Measurements from ENCODE around the gene CORO7.

The CORO7 gene

DNA sequence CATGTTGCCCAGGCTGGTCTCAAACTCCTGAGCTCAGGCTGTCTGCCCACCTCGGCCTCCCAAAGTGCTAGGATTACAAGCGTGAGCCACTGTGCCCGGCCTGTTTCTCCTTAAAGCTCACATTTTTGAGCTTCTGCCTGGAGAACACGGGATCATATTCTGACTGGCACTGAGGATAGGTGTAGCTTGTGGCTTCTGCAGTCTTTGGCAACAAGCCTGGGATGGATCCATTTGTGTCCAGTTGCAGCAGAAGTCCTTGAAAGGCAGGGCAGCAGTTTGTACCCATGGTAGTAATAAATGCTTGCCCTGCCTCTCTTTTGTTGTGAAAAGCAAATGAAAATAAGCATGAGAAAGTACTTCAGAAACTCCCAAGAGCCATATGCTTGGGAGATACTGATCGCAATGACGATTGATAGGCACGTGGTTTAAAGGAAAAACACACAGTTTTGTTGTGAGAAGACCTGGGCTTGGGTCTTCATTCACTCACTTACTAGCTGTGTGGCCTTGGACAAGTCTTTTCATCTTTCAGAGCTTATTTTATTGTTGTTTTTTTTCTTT lies 3.1 kb upstream of the CORO7 start:
- no peak overlapping the region for H3K9ac ChIP-seq (ENCODE audit: low read depth, low read length)
- no peak overlapping the region for H2AFZ ChIP-seq (ENCODE audit: low read depth, low read length)
- 0 out of 2 replicates have a peak, but pooled peaks cover 2% of the 10 kb centered on the region for H3K36me3 ChIP-seq (ENCODE audit: insufficient read depth, low read length)
- no peak overlapping the region for H3K4me2 ChIP-seq (ENCODE audit: insufficient read depth, low read length)
- no peak overlapping the region for H3K4me3 ChIP-seq (ENCODE audit: low read depth in 1 of 2, low read length in 2 of 2)
- DNase-seq (no peak), ATAC-seq (ENCODE audit: insufficient read depth, low read depth) (no peak)
- H3K27ac ChIP-seq (ENCODE audit: low read length), result no peak overlapping the region
- H3K4me1 ChIP-seq (ENCODE audit: insufficient read depth, low read length), result peaks cover 27% of the 10 kb centered on the region
- no peaks in the 10 kb centered on the region for H3K9me3 ChIP-seq (ENCODE audit: insufficient read depth, low read length, severe bottlenecking)
- H3K79me2 ChIP-seq (ENCODE audit: insufficient read depth, low read length), result peaks cover 21% of the 10 kb centered on the region
- TF ChIP-seq, protein P1, sequence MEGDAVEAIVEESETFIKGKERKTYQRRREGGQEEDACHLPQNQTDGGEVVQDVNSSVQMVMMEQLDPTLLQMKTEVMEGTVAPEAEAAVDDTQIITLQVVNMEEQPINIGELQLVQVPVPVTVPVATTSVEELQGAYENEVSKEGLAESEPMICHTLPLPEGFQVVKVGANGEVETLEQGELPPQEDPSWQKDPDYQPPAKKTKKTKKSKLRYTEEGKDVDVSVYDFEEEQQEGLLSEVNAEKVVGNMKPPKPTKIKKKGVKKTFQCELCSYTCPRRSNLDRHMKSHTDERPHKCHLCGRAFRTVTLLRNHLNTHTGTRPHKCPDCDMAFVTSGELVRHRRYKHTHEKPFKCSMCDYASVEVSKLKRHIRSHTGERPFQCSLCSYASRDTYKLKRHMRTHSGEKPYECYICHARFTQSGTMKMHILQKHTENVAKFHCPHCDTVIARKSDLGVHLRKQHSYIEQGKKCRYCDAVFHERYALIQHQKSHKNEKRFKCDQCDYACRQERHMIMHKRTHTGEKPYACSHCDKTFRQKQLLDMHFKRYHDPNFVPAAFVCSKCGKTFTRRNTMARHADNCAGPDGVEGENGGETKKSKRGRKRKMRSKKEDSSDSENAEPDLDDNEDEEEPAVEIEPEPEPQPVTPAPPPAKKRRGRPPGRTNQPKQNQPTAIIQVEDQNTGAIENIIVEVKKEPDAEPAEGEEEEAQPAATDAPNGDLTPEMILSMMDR (IDR thresholded peaks at IDR 0.05; ENCODE audit: borderline replicate concordance, extremely low read depth, low read length, poor library complexity, severe bottlenecking), result no peak
- TF ChIP-seq EZH2 (IDR thresholded peaks at IDR 0.05; ENCODE audit: borderline replicate concordance, low read depth, low read length, severe bottlenecking), result no peak
- H4K20me1 ChIP-seq (ENCODE audit: insufficient read depth, low read length), result peaks cover 13% of the 10 kb centered on the region
- H3K27me3 ChIP-seq (ENCODE audit: insufficient read depth, low read length, poor library complexity), result no peaks in the 10 kb centered on the region

DNA sequence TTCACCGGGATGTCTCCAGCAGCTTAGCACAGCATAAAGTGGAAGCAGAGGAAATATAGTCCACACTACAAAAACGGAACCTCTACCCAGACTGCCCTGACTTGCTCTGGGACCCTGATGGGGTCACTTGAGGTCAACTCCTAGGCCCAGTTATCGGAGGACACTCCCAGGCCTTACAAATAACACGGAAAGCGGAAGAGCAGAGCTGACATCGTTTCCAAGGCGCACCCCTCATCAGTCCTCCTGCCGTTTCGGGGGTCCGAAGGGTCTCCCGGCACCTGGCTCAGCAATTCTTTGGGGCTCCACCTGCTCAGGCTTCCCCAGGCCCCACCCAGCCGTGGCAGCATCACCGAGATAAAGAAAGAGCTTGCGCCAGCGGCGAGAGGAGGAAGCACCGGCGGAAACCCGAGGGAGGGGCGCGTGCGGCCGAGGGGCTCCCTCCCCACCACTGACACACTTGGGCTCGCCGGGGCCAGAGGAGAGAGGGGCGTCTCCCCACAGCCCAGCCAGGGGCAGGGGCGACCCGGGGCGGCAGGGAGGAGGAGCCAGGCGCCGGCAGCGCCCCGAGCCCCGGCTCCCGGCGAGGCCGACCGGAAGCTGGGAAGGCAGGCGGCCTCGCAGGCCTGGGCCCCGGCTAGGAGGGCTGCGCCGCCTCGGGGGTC lies 727 bp downstream of the CORO7 start:
- DNase-seq, result peak; percentile 65
- Histone ChIP-seq H3K4me3 (ENCODE audit: low read depth in 1 of 2, low read length in 2 of 2) (peak overlapping the region; percentile 58 to 73), H3K27me3 (ENCODE audit: insufficient read depth, low read length, poor library complexity) (no peaks in the 10 kb centered on the region), H3K4me1 (ENCODE audit: insufficient read depth, low read length) (peaks cover 37% of the 10 kb centered on the region), H3K27ac (ENCODE audit: low read length) (peak overlapping the region; percentile 74), H3K9me3 (ENCODE audit: insufficient read depth, low read length, severe bottlenecking) (no peaks in the 10 kb centered on the region), H3K9ac (ENCODE audit: low read depth, low read length) (peak overlapping the region; percentile 89), H2AFZ (ENCODE audit: low read depth, low read length) (peak overlapping the region; percentile 72), H3K79me2 (ENCODE audit: insufficient read depth, low read length) (peaks cover 53% of the 10 kb centered on the region), H3K36me3 (ENCODE audit: insufficient read depth, low read length) (peaks cover 28% of the 10 kb centered on the region), H4K20me1 (ENCODE audit: insufficient read depth, low read length) (peaks cover 39% of the 10 kb centered on the region), H3K4me2 (ENCODE audit: insufficient read depth, low read length) (peak overlapping the region; percentile 80)
- no peak for TF ChIP-seq EZH2 (IDR thresholded peaks at IDR 0.05; ENCODE audit: borderline replicate concordance, low read depth, low read length, severe bottlenecking)
- TF ChIP-seq, protein P1 (IDR thresholded peaks at IDR 0.05; ENCODE audit: borderline replicate concordance, extremely low read depth, low read length, poor library complexity, severe bottlenecking), result no peak
- ATAC-seq (ENCODE audit: insufficient read depth, low read depth), result peak; percentile 52

DNA sequence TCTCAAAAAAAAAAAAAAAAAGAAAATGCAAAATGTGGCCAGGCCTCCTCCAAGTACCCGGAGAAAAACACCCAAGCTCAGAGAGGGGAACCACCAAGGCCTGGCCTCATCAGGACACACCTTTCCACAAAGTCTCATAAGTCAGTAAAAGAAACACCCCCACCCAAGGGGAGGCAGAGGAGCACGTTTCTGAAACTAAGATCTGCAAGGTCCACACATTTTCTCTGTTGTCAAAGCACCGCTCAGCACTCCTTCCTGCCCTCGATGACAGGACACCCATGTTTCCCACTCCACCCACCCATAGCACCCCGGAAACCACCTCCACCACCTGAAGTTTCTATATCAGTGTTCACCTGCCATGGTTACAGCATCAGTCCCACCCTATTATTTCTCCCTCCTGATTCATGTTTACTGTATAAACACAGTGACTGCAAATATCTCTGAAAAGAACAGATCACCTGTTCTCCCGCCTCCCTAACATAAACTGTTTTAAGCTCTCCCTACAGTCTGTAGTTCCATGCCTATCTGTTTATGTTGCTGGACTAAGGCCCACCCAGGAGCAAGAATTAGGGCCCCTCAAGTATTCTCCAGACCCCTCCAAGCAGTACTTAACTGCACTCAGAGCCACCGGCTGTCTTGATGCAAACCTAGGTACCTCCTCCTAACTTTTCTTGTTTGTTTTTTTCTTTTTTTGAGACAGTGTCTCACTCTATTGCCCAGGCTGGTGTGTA lies 2.0 kb downstream of the CORO7 start:
- Histone ChIP-seq H2AFZ (ENCODE audit: low read depth, low read length) (no peak overlapping the region), H3K79me2 (ENCODE audit: insufficient read depth, low read length) (peaks cover 64% of the 10 kb centered on the region), H3K9ac (ENCODE audit: low read depth, low read length) (peak overlapping the region; percentile 89), H3K9me3 (ENCODE audit: insufficient read depth, low read length, severe bottlenecking) (no peaks in the 10 kb centered on the region), H3K27ac (ENCODE audit: low read length) (no peak overlapping the region), H3K36me3 (ENCODE audit: insufficient read depth, low read length) (peaks cover 40% of the 10 kb centered on the region), H4K20me1 (ENCODE audit: insufficient read depth, low read length) (peaks cover 52% of the 10 kb centered on the region), H3K4me3 (ENCODE audit: low read depth in 1 of 2, low read length in 2 of 2) (peak overlapping the region in 1 of 2 experiments; percentile 58; a peak in 1 of 4 replicates), H3K27me3 (ENCODE audit: insufficient read depth, low read length, poor library complexity) (no peaks in the 10 kb centered on the region), H3K4me1 (ENCODE audit: insufficient read depth, low read length) (peaks cover 37% of the 10 kb centered on the region), H3K4me2 (ENCODE audit: insufficient read depth, low read length) (peak overlapping the region; percentile 80)
- DNase-seq (no peak), ATAC-seq (ENCODE audit: insufficient read depth, low read depth) (no peak)
- TF ChIP-seq, protein P1 (IDR thresholded peaks at IDR 0.05; ENCODE audit: borderline replicate concordance, extremely low read depth, low read length, poor library complexity, severe bottlenecking), result no peak
- TF ChIP-seq EZH2 (IDR thresholded peaks at IDR 0.05; ENCODE audit: borderline replicate concordance, low read depth, low read length, severe bottlenecking), result no peak
